Duodenal mucosa (tissue), 2 donors: ENCODE results near the gene ARHGAP12.
A peak's percentile ranks its signal among the peaks of the same experiment; 100 is the strongest.

Experiments used
- H3K27ac ChIP-seq: one replicate; pipeline ENCODE4 v1.7.0; 2013; ENCODE audit warnings: low read depth, low read length
- H3K27me3 ChIP-seq, 2 donors: one replicate each; pipeline ENCODE4 v1.7.0; 2013; ENCODE audit warnings: low read length in 2 of 2, control low read depth in 1 of 2; ENCODE audit not compliant: insufficient read depth in 2 of 2, control insufficient read depth in 1 of 2
- H3K36me3 ChIP-seq, 2 donors: one replicate each; pipeline ENCODE4 v1.7.0; 2013; ENCODE audit warnings: low read length in 2 of 2, control low read depth in 1 of 2; ENCODE audit not compliant: insufficient read depth in 2 of 2, control insufficient read depth in 1 of 2
- H3K4me1 ChIP-seq, 2 donors: one replicate each; pipeline ENCODE4 v1.7.0; 2013; ENCODE audit warnings: low read length in 2 of 2, control low read depth in 1 of 2; ENCODE audit not compliant: insufficient read depth in 2 of 2, control insufficient read depth in 1 of 2
- H3K4me3 ChIP-seq, 2 donors: one replicate each; pipeline ENCODE4 v1.7.0; 2013; ENCODE audit warnings: low read length in 2 of 2, low read depth in 1 of 2
- H3K9ac ChIP-seq, 2 donors: one replicate each; pipeline ENCODE4 v1.7.0; 2013; ENCODE audit warnings: low read length in 2 of 2, low read depth in 1 of 2
- H3K9me3 ChIP-seq, 2 donors: one replicate each; pipeline ENCODE4 v1.7.0; 2013; ENCODE audit warnings: low read length in 2 of 2, control low read depth in 1 of 2; ENCODE audit not compliant: control insufficient read depth in 1 of 2

Gene ARHGAP12

GRCh38 chr10:31961277-31962074 lies 32.8 kb upstream of the ARHGAP12 start:
- Histone ChIP-seq H3K27ac (no peak overlapping the region), H3K9ac (no peak overlapping the region)

GRCh38 chr10:31959461-31960173 lies 31.0 kb upstream of the ARHGAP12 start:
- Histone ChIP-seq H3K4me3 (no peak overlapping the region), H3K36me3 (no peaks in the 10 kb centered on the region), H3K9me3 (no peaks in the 10 kb centered on the region), H3K27ac (no peak overlapping the region), H3K9ac (no peak overlapping the region), H3K27me3 (no peaks in the 10 kb centered on the region), H3K4me1 (peaks cover 7 to 13% of the 10 kb centered on the region in 2 donors)

More at GRCh38 chr10:31961277-31962074, 32.8 kb upstream of the ARHGAP12 start:
- Histone ChIP-seq H3K27me3 (no peaks in the 10 kb centered on the region), H3K4me1 (peaks cover 7 to 13% of the 10 kb centered on the region in 2 donors), H3K4me3 (peak overlapping the region in 1 of 2 donors; percentile 46), H3K9me3 (no peaks in the 10 kb centered on the region), H3K36me3 (no peaks in the 10 kb centered on the region)

- no peak overlapping the region for H3K9ac ChIP-seq
- H3K4me1 ChIP-seq: peaks cover 7 to 13% of the 10 kb centered on the region in 2 donors
- H3K9me3 ChIP-seq: peaks cover 0 to 5% of the 10 kb centered on the region in 2 donors
- H3K27me3 ChIP-seq: no peaks in the 10 kb centered on the region
- no peak overlapping the region for H3K27ac ChIP-seq
- H3K4me3 ChIP-seq: no peak overlapping the region
- no peaks in the 10 kb centered on the region for H3K36me3 ChIP-seq
Observed at GRCh38 chr10:31958856-31959255, 30.2 kb upstream of the ARHGAP12 start.

GRCh38 chr10:31956200-31956946 lies 27.7 kb upstream of the ARHGAP12 start:
- H3K27me3 ChIP-seq: no peaks in the 10 kb centered on the region
- H3K9ac ChIP-seq: no peak overlapping the region
- H3K4me1 ChIP-seq: peaks cover 4 to 8% of the 10 kb centered on the region in 2 donors
- H3K36me3 ChIP-seq: no peaks in the 10 kb centered on the region
- peaks cover 0 to 8% of the 10 kb centered on the region in 2 donors for H3K9me3 ChIP-seq
- no peak overlapping the region for H3K4me3 ChIP-seq
- no peak overlapping the region for H3K27ac ChIP-seq

GRCh38 chr10:31954410-31955191 lies 26.0 kb upstream of the ARHGAP12 start:
- Histone ChIP-seq H3K27me3 (no peaks in the 10 kb centered on the region), H3K9ac (no peak overlapping the region), H3K4me1 (peaks cover 0 to 8% of the 10 kb centered on the region in 2 donors), H3K27ac (no peak overlapping the region), H3K36me3 (no peaks in the 10 kb centered on the region), H3K9me3 (peaks cover 0 to 8% of the 10 kb centered on the region in 2 donors), H3K4me3 (no peak overlapping the region)

- H3K36me3 ChIP-seq: no peaks in the 10 kb centered on the region
- H3K27ac ChIP-seq: no peak overlapping the region
- H3K27me3 ChIP-seq: no peaks in the 10 kb centered on the region
- peaks cover 0 to 8% of the 10 kb centered on the region in 2 donors for H3K9me3 ChIP-seq
- H3K9ac ChIP-seq: no peak overlapping the region
- H3K4me3 ChIP-seq: no peak overlapping the region
- peaks cover 0 to 8% of the 10 kb centered on the region in 2 donors for H3K4me1 ChIP-seq
Observed at GRCh38 chr10:31953480-31953879, 24.8 kb upstream of the ARHGAP12 start.

GRCh38 chr10:31953080-31953479 lies 24.4 kb upstream of the ARHGAP12 start:
- H3K4me3 ChIP-seq: no peak overlapping the region
- H3K27me3 ChIP-seq: no peaks in the 10 kb centered on the region
- H3K36me3 ChIP-seq: no peaks in the 10 kb centered on the region
- H3K4me1 ChIP-seq: peaks cover 0 to 8% of the 10 kb centered on the region in 2 donors
- peaks cover 0 to 8% of the 10 kb centered on the region in 2 donors for H3K9me3 ChIP-seq
- H3K27ac ChIP-seq: no peak overlapping the region
- H3K9ac ChIP-seq: no peak overlapping the region

- Histone ChIP-seq H3K4me3 (no peak overlapping the region), H3K27ac (no peak overlapping the region)
Observed at GRCh38 chr10:31952066-31952465, 23.4 kb upstream of the ARHGAP12 start.

GRCh38 chr10:31949266-31949665 lies 20.6 kb upstream of the ARHGAP12 start:
- Histone ChIP-seq H3K27ac (no peak overlapping the region), H3K9me3 (peaks cover 0 to 7% of the 10 kb centered on the region in 2 donors), H3K27me3 (no peaks in the 10 kb centered on the region), H3K9ac (no peak overlapping the region), H3K4me3 (no peak overlapping the region), H3K4me1 (peaks cover 15 to 16% of the 10 kb centered on the region in 2 donors), H3K36me3 (no peaks in the 10 kb centered on the region)

More at GRCh38 chr10:31952066-31952465, 23.4 kb upstream of the ARHGAP12 start:
- H3K36me3 ChIP-seq: no peaks in the 10 kb centered on the region
- H3K9me3 ChIP-seq: peaks cover 0 to 8% of the 10 kb centered on the region in 2 donors
- H3K9ac ChIP-seq: no peak overlapping the region
- peaks cover 8 to 10% of the 10 kb centered on the region in 2 donors for H3K4me1 ChIP-seq
- no peaks in the 10 kb centered on the region for H3K27me3 ChIP-seq
